PC-9 (cell line): Measurements from ENCODE around the gene COL27A1.

ENCODE experiments used
- EZH2 ChIP-seq: fragments of 200-600 bp; sonication (generic); IDR thresholded peaks from 2 replicates; pipeline ENCODE4 v1.8.0; 2017; ENCODE audit warnings: antibody characterized with exemption, low read depth
- TF ChIP-seq, protein P1 (sequence below): fragments of 200-600 bp; sonication (generic); conservative IDR thresholded peaks from 2 replicates; pipeline ENCODE4 v1.6.1; 2017; ENCODE audit warnings: mixed run types, antibody characterized with exemption, mild to moderate bottlenecking, moderate library complexity

DNA sequence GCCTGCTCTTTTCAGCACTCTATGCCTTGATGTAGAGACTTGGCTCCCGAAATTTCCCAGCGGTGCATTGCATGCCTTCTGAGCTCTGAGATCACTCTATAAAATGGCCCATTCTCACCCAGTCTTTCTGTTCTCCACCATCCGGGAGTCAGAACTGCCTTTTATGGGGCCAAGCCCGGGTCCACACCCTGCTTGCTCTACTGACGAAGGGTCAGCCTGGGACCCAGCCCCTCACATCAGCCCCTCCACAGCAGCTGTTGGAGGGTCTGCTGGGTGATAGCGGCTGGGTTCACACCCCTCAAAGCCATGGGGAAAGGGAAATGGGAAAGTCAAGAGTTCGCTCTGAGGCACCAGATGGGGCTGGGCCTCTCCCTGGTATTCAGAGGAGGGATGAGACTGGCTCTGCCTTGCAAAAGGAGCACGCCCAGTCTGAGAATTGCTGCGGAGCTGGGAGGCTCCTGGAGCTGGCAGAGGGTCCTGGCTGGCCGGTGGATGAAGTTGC is 101.5 kb downstream of the COL27A1 start:
- TF ChIP-seq, protein P1, sequence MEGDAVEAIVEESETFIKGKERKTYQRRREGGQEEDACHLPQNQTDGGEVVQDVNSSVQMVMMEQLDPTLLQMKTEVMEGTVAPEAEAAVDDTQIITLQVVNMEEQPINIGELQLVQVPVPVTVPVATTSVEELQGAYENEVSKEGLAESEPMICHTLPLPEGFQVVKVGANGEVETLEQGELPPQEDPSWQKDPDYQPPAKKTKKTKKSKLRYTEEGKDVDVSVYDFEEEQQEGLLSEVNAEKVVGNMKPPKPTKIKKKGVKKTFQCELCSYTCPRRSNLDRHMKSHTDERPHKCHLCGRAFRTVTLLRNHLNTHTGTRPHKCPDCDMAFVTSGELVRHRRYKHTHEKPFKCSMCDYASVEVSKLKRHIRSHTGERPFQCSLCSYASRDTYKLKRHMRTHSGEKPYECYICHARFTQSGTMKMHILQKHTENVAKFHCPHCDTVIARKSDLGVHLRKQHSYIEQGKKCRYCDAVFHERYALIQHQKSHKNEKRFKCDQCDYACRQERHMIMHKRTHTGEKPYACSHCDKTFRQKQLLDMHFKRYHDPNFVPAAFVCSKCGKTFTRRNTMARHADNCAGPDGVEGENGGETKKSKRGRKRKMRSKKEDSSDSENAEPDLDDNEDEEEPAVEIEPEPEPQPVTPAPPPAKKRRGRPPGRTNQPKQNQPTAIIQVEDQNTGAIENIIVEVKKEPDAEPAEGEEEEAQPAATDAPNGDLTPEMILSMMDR = no peak
- no peak for TF ChIP-seq EZH2
